IMR-90 (cell line): ENCODE data around the gene ZNF335. TPM values are rescaled to one million over a fixed set of nuclear protein-coding genes. Genes with fewer than 3 reads are reported as not detected.
A peak's percentile ranks its signal among the peaks of the same experiment; 100 is the strongest.

Experiments
- ATAC-seq: fragments of 200-7000 bp; cut with Tn5 transposase; 2 replicates; pipeline ENCODE4 v1.9.1; 2020; ENCODE audit warnings: low read depth, mild to moderate bottlenecking, moderate library complexity
- BruUV-seq: library from RNA; stranded (reverse); fragments of 400-500 nt; replicated peaks from 2 replicates; lab custom pipeline; 2021; lab: Mats Ljungman, UMichigan
- CTCF ChIA-PET: fragments of 300-600 bp; formaldehyde crosslinking; extraction: SDS; loops from one replicate; lab custom pipeline; 2021; ENCODE audit warnings: antibody characterized with exemption; lab: Yijun Ruan, JAX
- POLR2A ChIA-PET: fragments of 300-600 bp; sonication (Branson Sonifier 250); formaldehyde crosslinking; loops from one replicate; lab custom pipeline; 2022; ENCODE audit warnings: antibody characterized with exemption; ENCODE audit not compliant: unreplicated experiment; lab: Charles Lee
- DNase-seq: peaks from one replicate; pipeline ENCODE4 v3.0.0; 2013
- H2AFZ ChIP-seq: replicated peaks from 2 replicates; pipeline ENCODE3; 2013; ENCODE audit warnings: low read length, mild to moderate bottlenecking; ENCODE audit not compliant: poor library complexity
- H2AK5ac ChIP-seq: 2 replicates; pipeline ENCODE4 v1.6.1; 2013; ENCODE audit warnings: low read depth, low read length, inconsistent platforms
- H2AK9ac ChIP-seq: replicated peaks from 2 replicates; pipeline ENCODE3; 2013; ENCODE audit warnings: mild to moderate bottlenecking, low read depth, low read length, moderate library complexity; ENCODE audit not compliant: poor library complexity
- H2BK120ac ChIP-seq: 2 replicates; pipeline ENCODE4 v1.6.1; 2013; ENCODE audit warnings: low read depth, low read length, inconsistent platforms
- H2BK15ac ChIP-seq: 3 replicates; pipeline ENCODE4 v1.6.1; 2013; ENCODE audit warnings: low read depth, low read length, inconsistent platforms
- H2BK20ac ChIP-seq: 2 replicates; pipeline ENCODE4 v1.6.1; 2013; ENCODE audit warnings: low read depth, mild to moderate bottlenecking, inconsistent platforms, low read length, moderate library complexity
- H2BK5ac ChIP-seq: 2 replicates; pipeline ENCODE4 v1.6.1; 2013; ENCODE audit warnings: mild to moderate bottlenecking, low read depth, low read length, inconsistent platforms; ENCODE audit not compliant: poor library complexity, severe bottlenecking
- H3K14ac ChIP-seq: replicated peaks from 2 replicates; pipeline ENCODE4 v1.6.1; 2013; ENCODE audit warnings: low read depth, low read length, inconsistent platforms
- H3K18ac ChIP-seq: 2 replicates; pipeline ENCODE4 v1.6.1; 2013; ENCODE audit warnings: low read depth, low read length, control low read depth
- H3K23ac ChIP-seq: 2 replicates; pipeline ENCODE4 v1.6.1; 2013; ENCODE audit warnings: low read depth, low read length, inconsistent platforms
- H3K27ac ChIP-seq: 2 replicates; pipeline ENCODE4 v1.5.1; 2013; ENCODE audit warnings: mild to moderate bottlenecking, control low read depth, low read length; ENCODE audit not compliant: insufficient read depth
- H3K27me3 ChIP-seq: 2 replicates; pipeline ENCODE4 v1.6.1; 2013; ENCODE audit warnings: low read length; ENCODE audit not compliant: control insufficient read depth, insufficient read depth
- H3K36me3 ChIP-seq: 2 replicates; pipeline ENCODE4 v1.6.1; 2013; ENCODE audit warnings: low read length, mixed read lengths; ENCODE audit not compliant: control insufficient read depth, insufficient read depth
- H3K4ac ChIP-seq: 2 replicates; pipeline ENCODE4 v1.6.1; 2013; ENCODE audit warnings: low read depth, low read length, inconsistent platforms
- H3K4me1 ChIP-seq: 2 replicates; pipeline ENCODE4 v1.6.1; 2013; ENCODE audit warnings: low read length, mixed read lengths; ENCODE audit not compliant: control insufficient read depth, insufficient read depth
- H3K4me2 ChIP-seq: 2 replicates; pipeline ENCODE4 v1.6.1; 2013; ENCODE audit warnings: low read depth, mild to moderate bottlenecking, control low read depth, low read length, moderate library complexity
- H3K4me3 ChIP-seq: 2 replicates; pipeline ENCODE4 v1.5.1; 2013; ENCODE audit warnings: low read depth, mild to moderate bottlenecking, control low read depth, low read length, moderate library complexity; ENCODE audit not compliant: insufficient read depth
- H3K56ac ChIP-seq: 2 replicates; pipeline ENCODE4 v1.6.1; 2013; ENCODE audit warnings: low read length, inconsistent platforms; ENCODE audit not compliant: insufficient read depth; ENCODE audit errors: extremely low read depth
- H3K79me1 ChIP-seq, 2 experiments: 2 replicates each; pipeline ENCODE4 v1.6.1; 2013; ENCODE audit warnings: low read length in 2 of 2, inconsistent platforms in 1 of 2, low read depth in 1 of 2
- H3K9ac ChIP-seq: 2 replicates; pipeline ENCODE4 v1.6.1; 2013; ENCODE audit warnings: low read depth, low read length, control low read depth
- H3K9me1 ChIP-seq: 2 replicates; pipeline ENCODE4 v1.6.1; 2013; ENCODE audit warnings: low read length, inconsistent platforms; ENCODE audit not compliant: insufficient read depth
- H3K9me3 ChIP-seq: 2 replicates; pipeline ENCODE4 v1.6.1; 2013; ENCODE audit warnings: low read length; ENCODE audit not compliant: control insufficient read depth, insufficient read depth
- H4K20me1 ChIP-seq: 2 replicates; pipeline ENCODE4 v1.6.1; 2013; ENCODE audit warnings: low read length, inconsistent platforms; ENCODE audit not compliant: insufficient read depth
- H4K5ac ChIP-seq: 2 replicates; pipeline ENCODE4 v1.6.1; 2013; ENCODE audit warnings: mild to moderate bottlenecking, low read depth, low read length, control low read depth
- H4K8ac ChIP-seq, 2 experiments: 2 replicates each; pipeline ENCODE4 v1.6.1; 2013; ENCODE audit warnings: low read depth in 2 of 2, low read length in 2 of 2, control low read depth in 1 of 2, inconsistent platforms in 1 of 2
- H4K91ac ChIP-seq: 2 replicates; pipeline ENCODE4 v1.6.1; 2013; ENCODE audit warnings: low read depth, low read length, inconsistent platforms; ENCODE audit not compliant: insufficient read depth
- BHLHE40 ChIP-seq: fragments of 150-350 bp; IDR thresholded peaks from 2 replicates; pipeline ENCODE4 v1.6.1; 2016; ENCODE audit warnings: mild to moderate bottlenecking, low read depth, low read length
- CEBPB ChIP-seq: IDR thresholded peaks from 2 replicates; pipeline ENCODE4 v1.6.1; 2012; ENCODE audit warnings: low read depth, low read length, improper control_type of control experiment
- CTCF ChIP-seq: conservative IDR thresholded peaks from 2 replicates; pipeline ENCODE4 v1.5.1; 2012; ENCODE audit warnings: mild to moderate bottlenecking, low read depth, low read length, improper control_type of control experiment
- ELK1 ChIP-seq: fragments of 150-350 bp; IDR thresholded peaks from 2 replicates; pipeline ENCODE4 v1.6.1; 2016; ENCODE audit warnings: low read depth, mild to moderate bottlenecking, low read length, moderate library complexity, borderline replicate concordance
- FOS ChIP-seq: fragments of 150-350 bp; IDR thresholded peaks from 2 replicates; pipeline ENCODE4 v1.6.1; 2016; ENCODE audit warnings: low read depth, low read length
- MAFK ChIP-seq: IDR thresholded peaks from 2 replicates; pipeline ENCODE4 v1.6.1; 2012; ENCODE audit warnings: low read depth, low read length, improper control_type of control experiment
- MAZ ChIP-seq: IDR thresholded peaks from 2 replicates; pipeline ENCODE4 v1.6.1; 2012; ENCODE audit warnings: low read depth, mild to moderate bottlenecking, low read length, improper control_type of control experiment, moderate library complexity, borderline replicate concordance
- MXI1 ChIP-seq: IDR thresholded peaks from 2 replicates; pipeline ENCODE4 v1.6.1; 2012; ENCODE audit warnings: low read depth, mild to moderate bottlenecking, low read length, moderate library complexity, borderline replicate concordance
- NFE2L2 ChIP-seq: fragments of 150-350 bp; IDR thresholded peaks from 2 replicates; pipeline ENCODE4 v1.6.1; 2016; ENCODE audit warnings: low read depth, mild to moderate bottlenecking, low read length
- POLR2A ChIP-seq: IDR thresholded peaks from 2 replicates; pipeline ENCODE4 v1.6.1; 2012; ENCODE audit warnings: mild to moderate bottlenecking, low read depth, low read length
- RAD21 ChIP-seq: IDR thresholded peaks from 2 replicates; pipeline ENCODE4 v1.6.1; 2012; ENCODE audit warnings: low read length, improper control_type of control experiment
- RFX5 ChIP-seq: IDR thresholded peaks from 2 replicates; pipeline ENCODE4 v1.8.0; 2012; ENCODE audit warnings: low read depth, mild to moderate bottlenecking, low read length, moderate library complexity
- SMC3 ChIP-seq: fragments of 150-350 bp; IDR thresholded peaks from 2 replicates; pipeline ENCODE4 v1.6.1; 2016; ENCODE audit warnings: low read depth, mild to moderate bottlenecking, antibody characterized with exemption, low read length, moderate library complexity
- WGBS, 2 experiments: methylation state at CpG; one replicate each; pipeline versions ENCODE4 v1.1.5 to v1.1.7; 2013; ENCODE audit warnings: missing lambda C conversion rate in 2 of 2; ENCODE audit not compliant: insufficient read length in 1 of 2; ENCODE audit errors: extremely low coverage in 2 of 2; 5-methylcytosine and 5-hydroxymethylcytosine counted together
- dilution Hi-C: fragments of 300-500 bp; cut with HindIII; formaldehyde crosslinking; loops from one replicate; pipeline ENCODE4 v1.14.3; 2018; ENCODE audit warnings: low sequenced_read_pairs; ENCODE audit not compliant: unreplicated experiment
- in situ Hi-C: fragments of 300-500 bp; cut with MboI; formaldehyde crosslinking; loops from 3 replicates; pipeline ENCODE4 v1.14.3; 2019; ENCODE audit warnings: low sequenced_read_pairs, inconsistent platforms, mixed read lengths
- intact Hi-C: fragments of 100-400 bp; cut with micrococcal nuclease; formaldehyde crosslinking; loops from 2 replicates; pipeline ENCODE4 v1.10.0; 2022
- polyA plus RNA-seq, 3 experiments: library from polyadenylated mRNA; depleted of rRNA; stranded (reverse); fragments of >200 nt; gene quantifications; 2 replicates each; pipeline ENCODE4 v1.2.3, GENCODE V29; 2012; ENCODE audit warnings: low replicate concordance in 1 of 3
- total RNA-seq: library from RNA; depleted of rRNA; stranded (reverse); fragments of >200 nt; gene quantifications from 2 replicates; pipeline ENCODE4 v1.2.3, GENCODE V29; 2012

ZNF335 gene
- total and polyA plus RNA-seq, 2 of the 4 experiments (the other 2 are of a cell fraction), result 11.8 to 17.8 TPM

GRCh38 chr20:45918779-45919537 is 53.0 kb downstream of the ZNF335 start (continued):
- TF ChIP-seq NFE2L2 (no peak), FOS (no peak), POLR2A (no peak)

GRCh38 chr20:45918182-45918737 is 53.7 kb downstream of the ZNF335 start:
- H3K4me2 ChIP-seq, result no peak overlapping the region
- H3K4ac ChIP-seq, result peak overlapping the region; percentile 59
- H2BK15ac ChIP-seq, result no peak overlapping the region; the same call in 1 of the 3 replicates
- peak overlapping the region; percentile 30 for H3K18ac ChIP-seq
- H3K36me3 ChIP-seq, result no peaks in the 10 kb centered on the region
- H3K9ac ChIP-seq, result no peak overlapping the region
- no peaks in the 10 kb centered on the region for H4K20me1 ChIP-seq
- peak overlapping the region; percentile 18; the same call in 1 of the 2 replicates for H2BK20ac ChIP-seq
- no peak overlapping the region for H3K4me3 ChIP-seq
- POLR2A ChIA-PET, result no interaction called here
- CTCF ChIA-PET, result no interaction called here
- ATAC-seq, result peak; percentile 22
- 80% methylated on average over 3 of the region's 5 CpGs; no CpG with 5 or more reads in 1 of the 2 experiments for WGBS, 2 experiments
- peak overlapping the region; percentile 25; the same call in 1 of the 2 replicates for H2BK120ac ChIP-seq
- peak; percentile 77 for DNase-seq
- BruUV-seq, result no TSS peak
- no peak overlapping the region; the same call in 1 of the 2 replicates for H2AK5ac ChIP-seq
- dilution Hi-C loops, result no loop called here
- no peak overlapping the region for H3K23ac ChIP-seq
- peak overlapping the region; percentile 57 for H2AFZ ChIP-seq
- H2BK5ac ChIP-seq, result peak overlapping the region; percentile 61
- no peaks in the 10 kb centered on the region for H3K9me3 ChIP-seq
- intact Hi-C loops, result no loop called here
- no peaks in the 10 kb centered on the region for H3K27me3 ChIP-seq
- no peaks in the 10 kb centered on the region; the same call in 1 of the 2 replicates for H3K9me1 ChIP-seq
- peak overlapping the region; percentile 2; the same call in 1 of the 2 replicates for H4K91ac ChIP-seq
- no peak overlapping the region for H2AK9ac ChIP-seq
- H3K56ac ChIP-seq, result no peak overlapping the region
- H4K8ac ChIP-seq, result peak overlapping the region; percentile 37 to 62; a peak in 3 of 4 replicates
- H3K14ac ChIP-seq, result no peak overlapping the region
- in situ Hi-C loops, result loop anchor here (25.0 kb wide), 1 partner anchor 581 kb away; the partner anchor contains the start of gene SDC4
- no peaks in the 10 kb centered on the region for H3K79me1 ChIP-seq
- peak overlapping the region; percentile 89; the same call in 1 of the 2 replicates for H3K27ac ChIP-seq
- H4K5ac ChIP-seq, result peak overlapping the region; percentile 33
- peaks cover 27% of the 10 kb centered on the region for H3K4me1 ChIP-seq
- TF ChIP-seq POLR2A, result no peak
- no peak for TF ChIP-seq BHLHE40
- no peak for TF ChIP-seq CEBPB
- TF ChIP-seq ELK1, result no peak
- TF ChIP-seq MAFK, result no peak
- no peak for TF ChIP-seq RAD21
- no peak for TF ChIP-seq CTCF
- TF ChIP-seq MXI1, result no peak
- no peak for TF ChIP-seq RFX5
- TF ChIP-seq MAZ, result no peak
- no peak for TF ChIP-seq NFE2L2
- TF ChIP-seq SMC3, result no peak
